A549 (cell line): ENCODE data around the gene TXNRD1. TPM values are rescaled to one million over a fixed set of nuclear protein-coding genes. Genes with fewer than 3 reads are reported as not detected.

ENCODE experiments used
- ATAC-seq, 2 experiments: fragments of 200-7000 bp in 1 of 2; fragments of >200 bp in 1 of 2; cut with Nextera tagmentation in 1 of 2; cut with Tn5 transposase in 1 of 2; 3 replicates each; pipeline versions ENCODE4 v1.8.0 to v1.9.1; 2018 to 2020; ENCODE audit warnings: mild to moderate bottlenecking in 1 of 2, moderate library complexity in 1 of 2
- CTCF ChIA-PET: fragments of 300-600 bp; sonication (Branson Sonifier 250); formaldehyde crosslinking; extraction: SDS; loops from one replicate; lab custom pipeline; 2021; ENCODE audit warnings: antibody characterized with exemption, inconsistent platforms; lab: Yijun Ruan, JAX
- POLR2A ChIA-PET: fragments of 350-600 bp; formaldehyde crosslinking; extraction: SDS; loops from one replicate; lab custom pipeline; 2021; ENCODE audit warnings: antibody characterized with exemption, inconsistent platforms; lab: Yijun Ruan, JAX
- DNase-seq, 2 experiments: peaks; one replicate each; pipeline versions ENCODE4 v3.0.0 to v3.0.0-alpha.2; 2011 to 2016; ENCODE audit warnings: low read depth in 1 of 2, low spot score in 1 of 2
- FAIRE-seq: peaks from 2 replicates; lab custom pipeline; 2011; peaks lifted over from hg19 to GRCh38; lab: Jason Lieb, UNC
- H3K27ac ChIP-seq, 2 experiments: fragments of >200 bp; sonication (Bioruptor Twin); formaldehyde crosslinking; 3 replicates each; pipeline ENCODE4 v1.5.1; 2016 to 2017
- H3K4me1 ChIP-seq: fragments of >200 bp; sonication (Bioruptor Twin); formaldehyde crosslinking; 3 replicates; pipeline ENCODE4 v1.6.1; 2016
- H3K4me2 ChIP-seq: fragments of >200 bp; sonication (Bioruptor Twin); formaldehyde crosslinking; 3 replicates; pipeline ENCODE4 v1.6.1; 2016
- H3K4me3 ChIP-seq: fragments of >200 bp; sonication (Bioruptor Twin); formaldehyde crosslinking; 3 replicates; pipeline ENCODE4 v1.5.1; 2016
- H3K9me3 ChIP-seq: fragments of >200 bp; sonication (Bioruptor Twin); formaldehyde crosslinking; 3 replicates; pipeline ENCODE4 v1.6.1; 2016
- CBX8 ChIP-seq: fragments of 200-600 bp; sonication (generic); IDR thresholded peaks from 2 replicates; pipeline ENCODE4 v1.6.1; 2016
- CEBPB ChIP-seq, 2 experiments: fragments of >200 bp in 1 of 2; sonication (Bioruptor Twin) in 1 of 2; formaldehyde crosslinking in 1 of 2; IDR thresholded peaks; 2 replicates each; pipeline ENCODE4 v1.6.1; 2012 to 2016
- CHD4 ChIP-seq: fragments of 200-600 bp; sonication (generic); IDR thresholded peaks from 2 replicates; pipeline ENCODE4 v1.6.1; 2016; ENCODE audit warnings: antibody characterized with exemption, mild to moderate bottlenecking, borderline replicate concordance
- EHF ChIP-seq: fragments of 250-450 bp; sonication (Bioruptor Pico); IDR thresholded peaks from 2 replicates; pipeline ENCODE4 v1.5.0; 2020; ENCODE audit warnings: mild to moderate bottlenecking
- EHMT2 ChIP-seq: fragments of 200-600 bp; sonication (generic); IDR thresholded peaks from 2 replicates; pipeline ENCODE4 v1.6.1; 2016; ENCODE audit warnings: antibody characterized with exemption, low read depth, mild to moderate bottlenecking, moderate library complexity
- FOXS1 ChIP-seq: fragments of 250-450 bp; sonication (Bioruptor Pico); IDR thresholded peaks from 2 replicates; pipeline ENCODE4 v1.5.0; 2020; ENCODE audit warnings: mild to moderate bottlenecking, moderate library complexity
- HDAC2 ChIP-seq: fragments of 200-600 bp; sonication (generic); IDR thresholded peaks from 2 replicates; pipeline ENCODE4 v1.6.1; 2016
- HOXA7 ChIP-seq: fragments of 250-450 bp; sonication (Bioruptor Pico); IDR thresholded peaks from 2 replicates; pipeline ENCODE4 v1.5.0; 2020; ENCODE audit warnings: mild to moderate bottlenecking, moderate library complexity
- HOXB5 ChIP-seq: fragments of 250-450 bp; sonication (Bioruptor Pico); IDR thresholded peaks from 2 replicates; pipeline ENCODE4 v1.5.0; 2020; ENCODE audit warnings: mild to moderate bottlenecking, moderate library complexity
- KDM1A ChIP-seq: fragments of 200-600 bp; sonication (generic); IDR thresholded peaks from 2 replicates; pipeline ENCODE4 v1.6.1; 2016; ENCODE audit warnings: low read depth, mild to moderate bottlenecking
- MAFK ChIP-seq: fragments of 450-650 bp; IDR thresholded peaks from 2 replicates; pipeline ENCODE4 v1.6.1; 2014; ENCODE audit not compliant: partially characterized antibody
- NFE2L2 ChIP-seq: fragments of 150-350 bp; conservative IDR thresholded peaks from 2 replicates; pipeline ENCODE4 v1.6.1; 2014; ENCODE audit warnings: low read length
- POLR2A ChIP-seq: IDR thresholded peaks from 2 replicates; pipeline ENCODE4 v1.6.1; 2012; ENCODE audit warnings: mild to moderate bottlenecking, low read length
- RAD21 ChIP-seq, 2 experiments: fragments of >200 bp in 1 of 2; sonication (Bioruptor Twin) in 1 of 2; formaldehyde crosslinking in 1 of 2; IDR thresholded peaks in 1 of 2; conservative IDR thresholded peaks in 1 of 2; 2 replicates in 1 of 2; 3 replicates in 1 of 2; pipeline ENCODE4 v1.6.1; 2012 to 2018; ENCODE audit warnings: inconsistent platforms in 1 of 2
- RARB ChIP-seq: fragments of 250-450 bp; sonication (Bioruptor Pico); IDR thresholded peaks from 2 replicates; pipeline ENCODE4 v1.8.0; 2021; ENCODE audit warnings: mild to moderate bottlenecking, moderate library complexity
- RCOR1 ChIP-seq: fragments of 150-350 bp; IDR thresholded peaks from 2 replicates; pipeline ENCODE4 v1.6.1; 2014; ENCODE audit warnings: antibody characterized with exemption, low read length, low read depth
- SREBF2 ChIP-seq: fragments of 450-650 bp; IDR thresholded peaks from 2 replicates; pipeline ENCODE4 v1.6.1; 2014; ENCODE audit warnings: mild to moderate bottlenecking, moderate library complexity
- TP53 ChIP-seq: fragments of 250-450 bp; sonication (Bioruptor Pico); IDR thresholded peaks from 2 replicates; pipeline ENCODE4 v1.5.0; 2021; ENCODE audit warnings: mild to moderate bottlenecking, moderate library complexity
- ZFP36 ChIP-seq: fragments of 450-650 bp; IDR thresholded peaks from 2 replicates; pipeline ENCODE4 v1.6.1; 2014; ENCODE audit warnings: borderline replicate concordance; ENCODE audit not compliant: partially characterized antibody
- ZNF302 ChIP-seq: fragments of 250-450 bp; sonication (Bioruptor Pico); IDR thresholded peaks from 2 replicates; pipeline ENCODE4 v1.9.0; 2021; ENCODE audit warnings: inconsistent platforms, mild to moderate bottlenecking, moderate library complexity
- ZSCAN20 ChIP-seq: fragments of 250-450 bp; sonication (Bioruptor Pico); IDR thresholded peaks from 2 replicates; pipeline ENCODE4 v1.8.0; 2022; ENCODE audit warnings: mild to moderate bottlenecking, moderate library complexity
- WGBS: methylation state at CpG from one replicate; pipeline ENCODE4 v1.1.6; 2017; ENCODE audit errors: missing lambda C conversion rate; 5-methylcytosine and 5-hydroxymethylcytosine counted together
- polyA plus RNA-seq, 4 experiments: library from polyadenylated mRNA; depleted of rRNA in 3 of 4; stranded (reverse); fragments of >200 nt; fragmentation: RNase III in 1 of 4; extraction: RNeasy Plus Mini Kit Qiagen cat#74134 plus additional on column Dnase treatment in 1 of 4; gene quantifications; 2 replicates in 3 of 4; 3 replicates in 1 of 4; pipeline ENCODE4 v1.2.3, GENCODE V29; 2011 to 2017
- TF ChIP-seq, protein P1 (sequence below): fragments of 200-600 bp; sonication (generic); IDR thresholded peaks from 2 replicates; pipeline ENCODE4 v1.6.1; 2016; ENCODE audit warnings: antibody characterized with exemption, mild to moderate bottlenecking, moderate library complexity
- TF ChIP-seq, protein P2 (sequence below): IDR thresholded peaks from 2 replicates; pipeline ENCODE4 v1.6.1; 2012
- TF ChIP-seq, protein P3 (sequence below): IDR thresholded peaks from 2 replicates; pipeline ENCODE4 v1.6.1; 2012
- TF ChIP-seq, protein P4 (sequence below): fragments of 450-650 bp; IDR thresholded peaks from 2 replicates; pipeline ENCODE4 v1.6.1; 2014; ENCODE audit warnings: antibody characterized with exemption

Gene TXNRD1
- polyA plus RNA-seq, 2 of the 4 experiments (the other 2 are of a cell fraction): 899 to 1,230 TPM

DNA sequence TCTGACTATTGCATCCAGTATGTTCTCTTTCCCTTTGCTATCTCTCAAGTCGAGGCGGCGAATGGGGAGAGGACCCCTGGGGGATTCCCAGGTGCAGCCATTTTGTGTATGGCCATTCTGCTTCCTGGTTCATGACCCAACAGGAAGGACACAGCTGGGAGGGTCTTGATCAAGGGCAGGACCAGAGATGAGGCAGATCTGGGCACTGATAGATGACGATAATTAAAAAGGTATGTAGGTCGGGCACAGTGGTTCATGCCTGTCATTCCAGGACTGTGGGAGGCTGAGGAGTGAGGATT lies 161.9 kb downstream of the TXNRD1 start:
- Histone ChIP-seq H3K27ac (peak overlapping the region; percentile 46 to 75; a peak in 4 of 6 replicates), H3K4me2 (peak overlapping the region; percentile 46; the same call in 2 of the 3 replicates), H3K4me1 (peaks cover 33% of the 10 kb centered on the region), H3K9me3 (no peaks in the 10 kb centered on the region), H3K4me3 (no peak overlapping the region)
- CTCF ChIA-PET: interaction anchor here (0.9 to 1.6 kb wide), 4 partner anchors 176 to 694 kb away, joined by 3 to 5 read pairs (median 3); no protein-coding TSS in a partner anchor
- DNase-seq (no peak), ATAC-seq (no peak), FAIRE-seq (no peak)
- POLR2A ChIA-PET: no interaction called here
- 73% methylated on average over 5 of the region's 5 CpGs for WGBS
- TF ChIP-seq HOXB5 (CRISPR knock-in tag): no peak
- no peak for TF ChIP-seq ZSCAN20 (CRISPR knock-in tag)
- no peak for TF ChIP-seq HOXA7
- no peak for TF ChIP-seq ZNF302 (CRISPR knock-in tag)
- no peak for TF ChIP-seq CEBPB (IDR thresholded peaks at IDR 0.05)
- no peak for TF ChIP-seq FOXS1 (CRISPR knock-in tag)
- TF ChIP-seq, protein P1, sequence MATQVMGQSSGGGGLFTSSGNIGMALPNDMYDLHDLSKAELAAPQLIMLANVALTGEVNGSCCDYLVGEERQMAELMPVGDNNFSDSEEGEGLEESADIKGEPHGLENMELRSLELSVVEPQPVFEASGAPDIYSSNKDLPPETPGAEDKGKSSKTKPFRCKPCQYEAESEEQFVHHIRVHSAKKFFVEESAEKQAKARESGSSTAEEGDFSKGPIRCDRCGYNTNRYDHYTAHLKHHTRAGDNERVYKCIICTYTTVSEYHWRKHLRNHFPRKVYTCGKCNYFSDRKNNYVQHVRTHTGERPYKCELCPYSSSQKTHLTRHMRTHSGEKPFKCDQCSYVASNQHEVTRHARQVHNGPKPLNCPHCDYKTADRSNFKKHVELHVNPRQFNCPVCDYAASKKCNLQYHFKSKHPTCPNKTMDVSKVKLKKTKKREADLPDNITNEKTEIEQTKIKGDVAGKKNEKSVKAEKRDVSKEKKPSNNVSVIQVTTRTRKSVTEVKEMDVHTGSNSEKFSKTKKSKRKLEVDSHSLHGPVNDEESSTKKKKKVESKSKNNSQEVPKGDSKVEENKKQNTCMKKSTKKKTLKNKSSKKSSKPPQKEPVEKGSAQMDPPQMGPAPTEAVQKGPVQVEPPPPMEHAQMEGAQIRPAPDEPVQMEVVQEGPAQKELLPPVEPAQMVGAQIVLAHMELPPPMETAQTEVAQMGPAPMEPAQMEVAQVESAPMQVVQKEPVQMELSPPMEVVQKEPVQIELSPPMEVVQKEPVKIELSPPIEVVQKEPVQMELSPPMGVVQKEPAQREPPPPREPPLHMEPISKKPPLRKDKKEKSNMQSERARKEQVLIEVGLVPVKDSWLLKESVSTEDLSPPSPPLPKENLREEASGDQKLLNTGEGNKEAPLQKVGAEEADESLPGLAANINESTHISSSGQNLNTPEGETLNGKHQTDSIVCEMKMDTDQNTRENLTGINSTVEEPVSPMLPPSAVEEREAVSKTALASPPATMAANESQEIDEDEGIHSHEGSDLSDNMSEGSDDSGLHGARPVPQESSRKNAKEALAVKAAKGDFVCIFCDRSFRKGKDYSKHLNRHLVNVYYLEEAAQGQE: no peak
- TF ChIP-seq EHF (CRISPR knock-in tag): no peak
- TF ChIP-seq ZFP36: no peak
- TF ChIP-seq CBX8: no peak
- TF ChIP-seq POLR2A: no peak
- TF ChIP-seq SREBF2: no peak
- TF ChIP-seq NFE2L2: no peak
- TF ChIP-seq, protein P2, sequence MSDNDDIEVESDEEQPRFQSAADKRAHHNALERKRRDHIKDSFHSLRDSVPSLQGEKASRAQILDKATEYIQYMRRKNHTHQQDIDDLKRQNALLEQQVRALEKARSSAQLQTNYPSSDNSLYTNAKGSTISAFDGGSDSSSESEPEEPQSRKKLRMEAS: no peak
- TF ChIP-seq, protein P3, sequence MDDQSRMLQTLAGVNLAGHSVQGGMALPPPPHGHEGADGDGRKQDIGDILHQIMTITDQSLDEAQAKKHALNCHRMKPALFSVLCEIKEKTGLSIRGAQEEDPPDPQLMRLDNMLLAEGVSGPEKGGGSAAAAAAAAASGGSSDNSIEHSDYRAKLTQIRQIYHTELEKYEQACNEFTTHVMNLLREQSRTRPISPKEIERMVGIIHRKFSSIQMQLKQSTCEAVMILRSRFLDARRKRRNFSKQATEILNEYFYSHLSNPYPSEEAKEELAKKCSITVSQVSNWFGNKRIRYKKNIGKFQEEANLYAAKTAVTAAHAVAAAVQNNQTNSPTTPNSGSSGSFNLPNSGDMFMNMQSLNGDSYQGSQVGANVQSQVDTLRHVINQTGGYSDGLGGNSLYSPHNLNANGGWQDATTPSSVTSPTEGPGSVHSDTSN: no peak
- no peak for TF ChIP-seq RCOR1
- no peak for TF ChIP-seq EHMT2
- TF ChIP-seq, protein P4, sequence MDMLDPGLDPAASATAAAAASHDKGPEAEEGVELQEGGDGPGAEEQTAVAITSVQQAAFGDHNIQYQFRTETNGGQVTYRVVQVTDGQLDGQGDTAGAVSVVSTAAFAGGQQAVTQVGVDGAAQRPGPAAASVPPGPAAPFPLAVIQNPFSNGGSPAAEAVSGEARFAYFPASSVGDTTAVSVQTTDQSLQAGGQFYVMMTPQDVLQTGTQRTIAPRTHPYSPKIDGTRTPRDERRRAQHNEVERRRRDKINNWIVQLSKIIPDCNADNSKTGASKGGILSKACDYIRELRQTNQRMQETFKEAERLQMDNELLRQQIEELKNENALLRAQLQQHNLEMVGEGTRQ: no peak
- no peak for TF ChIP-seq MAFK
- TF ChIP-seq HDAC2: no peak

DNA sequence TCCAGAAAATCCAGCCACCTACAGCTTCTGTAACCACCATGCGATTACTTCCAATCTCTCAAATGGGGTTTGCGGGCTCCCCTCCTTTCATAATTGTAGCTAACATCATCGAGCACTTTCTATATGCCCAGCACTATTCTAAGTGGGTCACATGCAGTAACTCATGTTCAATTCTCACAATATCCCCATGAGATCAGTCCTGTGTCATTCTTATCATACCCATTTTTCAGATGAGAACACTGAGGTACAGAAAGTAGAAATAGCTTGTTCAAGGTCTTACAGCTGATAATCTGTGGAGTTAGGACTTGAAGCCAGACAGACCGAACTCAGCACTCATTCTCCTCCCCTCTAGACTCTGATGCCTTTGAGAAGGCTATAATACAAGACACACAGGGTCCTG lies 162.8 kb downstream of the TXNRD1 start:
- Histone ChIP-seq H3K27ac (peak overlapping the region in 1 of 2 experiments; percentile 75; a peak in 2 of 6 replicates), H3K4me1 (peaks cover 30% of the 10 kb centered on the region), H3K9me3 (no peaks in the 10 kb centered on the region), H3K4me3 (no peak overlapping the region), H3K4me2 (no peak overlapping the region)
- POLR2A ChIA-PET: no interaction called here
- WGBS: 84% methylated on average over 4 of the region's 4 CpGs
- TF ChIP-seq RAD21 (conservative IDR thresholded peaks at IDR 0.05 in 1 of 2, IDR thresholded peaks at IDR 0.05 in 1 of 2): no peak
- no peak for TF ChIP-seq TP53
- no peak for TF ChIP-seq RARB
- TF ChIP-seq CHD4: no peak
- TF ChIP-seq KDM1A: 0 out of 2 replicates have a peak, but pooled peaks have one; percentile 38
- DNase-seq (no peak), FAIRE-seq (no peak), ATAC-seq (no peak)
- CTCF ChIA-PET: interaction anchor here (0.9 to 1.6 kb wide), 4 partner anchors 177 to 693 kb away, joined by 3 to 5 read pairs (median 3); no protein-coding TSS in a partner anchor
